Heart left ventricle (tissue), 13 donors: ENCODE measurements around the gene RABGAP1.

Experiments
- CTCF ChIP-seq, 12 donors: fragments of 200-600 bp; sonication (generic) in 4 of 12; IDR thresholded peaks; one replicate each; pipeline versions ENCODE4 v1.5.0 to v1.8.0; 2018 to 2022; ENCODE audit warnings: antibody characterized with exemption in 12 of 12, mild to moderate bottlenecking in 5 of 12
- POLR2A ChIP-seq, 2 donors: fragments of 450-650 bp; IDR thresholded peaks; one replicate each; pipeline ENCODE4 v1.6.1; 2017; ENCODE audit warnings: antibody characterized with exemption in 2 of 2, mild to moderate bottlenecking in 2 of 2, moderate library complexity in 2 of 2
- donor health status: ischemic (EF 13 %, LVEDD 7.1; RV severe dilation, severe dysfunction).
- donor health status: DM: no; HTN: yes; CAD: no.
- donor health status: DM: no; HTN: no; CAD: no.
- donor health status: ischemic (EF 25% LVEDD 6.9; RV normal size, moderate dysfunction).
- donor health status: ischemic (EF 25% LVEDD 5.7; RV mildly dilated, moderate dysfunction).
- donor health status: ischemic (EF 35%, LVEDD 5.7; RV mildly dilated, moderate dysfunction).
- donor health status: nonischemic (EF 11% LVEDD 7.7; RV severe dilation, severe dysfunction).
- donor health status: DM: yes; HTN: yes; CAD: no.
- donor health status: PGD.
- donor health status: ischemic (EF 29% LVEDD 5.4; RV normal size, mild dysfunction).
- donor health status: nonischemic (EF 23%, LVEDD 6.1; RV moderate dilation, normal function).

GRCh38 chr9:123074628-123075027 lies 133.8 kb downstream of the RABGAP1 start:
- TF ChIP-seq CTCF (IDR thresholded peaks at IDR 0.05) (no peak), POLR2A (IDR thresholded peaks at IDR 0.05) (no peak)
